Measurements from ENCODE around the gene MACROD1.

The MACROD1 gene

DNA sequence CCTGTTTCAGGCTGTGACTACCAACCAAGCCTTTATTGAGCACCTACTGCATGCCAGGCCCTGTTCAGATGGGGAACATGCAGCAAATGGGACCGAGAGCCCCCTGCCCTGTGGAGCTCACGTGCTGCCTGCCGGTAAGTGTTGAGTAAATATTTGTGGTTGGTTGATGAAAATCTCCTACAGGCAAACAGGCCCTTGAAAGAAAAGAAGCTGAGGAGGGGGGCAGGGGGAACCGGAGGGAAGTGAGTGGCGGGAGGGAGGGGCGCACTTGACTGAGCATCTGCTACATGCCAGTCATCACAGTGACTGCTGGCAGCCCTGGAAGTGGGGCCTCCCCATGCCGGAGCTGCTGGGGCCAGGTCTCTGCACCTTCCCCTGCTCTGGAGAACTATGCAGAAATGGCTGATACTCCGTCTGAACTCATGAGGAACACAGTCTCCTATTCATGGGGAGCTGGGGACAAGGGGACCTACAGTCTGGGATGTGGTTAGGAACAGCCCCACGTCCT lies 34.2 kb downstream of the MACROD1 start:
- DNase-seq, result no peak

DNA sequence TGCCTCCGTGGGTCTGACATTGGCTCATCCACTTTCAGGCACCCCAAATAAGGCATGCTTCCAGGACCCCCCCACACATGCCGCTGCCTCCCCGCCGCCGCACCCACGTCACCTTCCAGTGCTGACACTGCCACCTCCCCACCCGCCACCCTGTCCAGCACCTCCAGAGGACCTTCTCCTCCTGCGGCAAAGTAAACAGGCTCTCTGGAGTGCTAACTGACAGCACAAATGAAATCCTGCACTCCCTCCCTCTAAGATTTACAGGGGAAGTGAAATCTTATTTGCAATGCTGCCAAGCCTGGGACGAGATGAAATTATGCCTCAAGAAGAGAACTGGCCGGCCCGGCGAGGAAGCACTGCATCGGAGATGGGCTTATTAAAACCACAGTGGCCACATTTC lies 35.3 kb downstream of the MACROD1 start:
- DNase-seq, result no peak

DNA sequence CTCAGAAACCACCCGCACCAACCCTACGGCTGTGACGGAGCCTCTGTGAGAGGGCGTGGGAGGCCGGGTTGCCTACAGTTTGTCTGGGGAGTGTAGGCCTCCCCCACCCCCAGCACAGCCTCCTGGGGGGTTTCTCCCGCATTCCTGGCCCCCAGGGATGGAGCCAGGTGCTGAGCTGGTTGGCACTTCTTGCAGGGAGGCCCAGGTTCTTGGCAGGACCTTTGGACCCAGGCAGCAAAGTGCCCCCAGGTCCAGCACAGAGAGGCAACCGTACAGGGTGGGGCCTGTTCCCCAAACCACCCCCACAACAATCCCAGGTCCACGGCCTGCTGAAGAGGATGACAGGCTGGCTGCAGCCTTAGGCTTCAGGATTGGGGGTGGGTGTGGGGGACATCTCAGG lies 36.5 kb downstream of the MACROD1 start:
- DNase-seq, result no peak

DNA sequence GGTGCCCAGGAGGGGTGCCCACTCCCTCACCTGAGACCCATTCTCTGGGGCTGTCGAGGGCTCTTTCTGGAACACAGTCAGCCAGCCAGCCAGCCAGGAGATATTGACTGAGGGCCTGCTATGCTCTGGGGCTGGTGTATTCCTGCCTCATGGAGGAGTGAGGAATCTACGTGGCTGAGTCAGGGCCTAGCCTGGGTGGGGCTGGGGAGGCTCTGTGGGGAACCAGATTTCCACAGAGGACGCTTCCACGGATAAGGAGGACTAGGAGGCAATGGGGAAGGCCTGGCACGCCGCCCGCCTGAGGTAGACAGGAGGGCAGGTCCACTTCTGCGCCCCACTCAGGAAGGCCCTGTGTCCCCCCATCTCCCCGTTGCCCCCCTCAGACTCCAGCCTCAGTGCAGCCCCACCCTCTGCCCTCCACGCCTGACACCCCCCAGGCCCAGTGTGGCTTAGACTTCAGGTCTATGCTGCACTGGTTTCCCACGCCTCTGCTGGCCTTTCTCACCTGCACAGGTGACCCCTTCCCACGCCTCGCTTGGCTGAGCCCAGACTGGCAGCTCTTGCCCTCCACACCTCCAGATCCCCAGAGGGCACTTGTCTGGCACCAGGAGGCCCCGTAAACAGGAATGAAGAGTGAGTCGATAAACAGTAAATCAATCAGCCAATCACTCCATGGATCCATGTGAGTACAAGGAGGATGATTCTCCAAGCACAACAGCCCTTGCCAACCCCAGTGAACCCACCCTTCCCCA lies 37.5 kb downstream of the MACROD1 start:
- DNase-seq, result no peak

DNA sequence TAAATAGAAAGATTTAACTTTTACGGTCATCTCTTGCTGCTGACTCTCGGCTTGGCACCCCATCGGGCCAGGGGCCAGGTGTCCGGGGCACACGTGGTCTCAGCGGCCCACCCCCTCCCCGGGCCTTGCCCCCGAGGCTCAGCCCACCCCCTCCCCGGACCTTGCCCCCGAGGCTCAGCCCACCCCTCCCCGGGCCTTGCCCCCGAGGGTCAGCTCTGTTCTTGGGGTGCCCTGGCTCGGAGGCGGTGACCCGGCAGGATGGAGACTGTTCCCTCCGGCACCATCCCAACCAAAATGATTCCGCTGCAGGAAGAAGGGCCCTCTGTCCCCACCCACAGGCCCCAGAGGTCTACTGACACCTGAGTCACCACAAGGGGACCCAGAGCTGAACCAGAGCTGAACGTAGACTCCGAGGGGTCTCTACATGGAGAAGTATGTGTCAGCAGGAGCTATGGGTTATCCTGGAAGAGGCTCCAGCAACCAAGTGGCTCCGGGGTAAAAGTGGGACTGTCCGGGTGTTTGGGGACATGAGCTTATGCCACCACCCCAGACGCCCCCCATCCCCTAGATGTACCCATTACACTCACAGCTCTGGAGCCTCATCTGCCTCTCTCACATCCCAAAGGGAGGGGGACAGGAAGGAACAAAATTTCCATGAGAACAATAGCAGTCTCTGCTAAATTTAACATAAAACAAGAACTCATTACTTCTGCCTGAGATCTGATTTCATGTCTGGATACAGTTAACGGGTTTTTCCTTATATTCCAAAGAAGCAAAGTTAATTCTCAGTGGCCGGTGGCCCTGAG lies 38.4 kb downstream of the MACROD1 start:
- no peak for DNase-seq

DNA sequence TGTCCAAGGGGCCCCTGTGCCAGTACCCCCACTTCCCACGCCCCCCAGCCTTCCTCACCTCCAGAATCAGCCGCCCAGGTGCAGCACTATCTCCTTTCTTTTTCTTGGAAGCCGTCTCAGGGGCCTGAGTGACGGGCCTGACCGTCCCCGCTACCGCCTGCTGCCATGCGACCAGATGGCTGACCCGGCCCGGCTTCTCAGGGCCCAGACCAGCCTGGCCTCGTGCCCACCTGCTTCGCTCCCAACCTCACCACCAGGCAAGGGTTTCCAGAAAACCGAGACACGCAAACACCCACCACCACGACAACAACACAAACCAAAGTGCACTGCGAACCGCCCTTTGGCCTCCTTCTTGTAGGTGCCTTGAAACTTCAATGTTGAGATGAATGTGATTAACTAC lies 39.1 kb downstream of the MACROD1 start:
- no peak for DNase-seq

DNA sequence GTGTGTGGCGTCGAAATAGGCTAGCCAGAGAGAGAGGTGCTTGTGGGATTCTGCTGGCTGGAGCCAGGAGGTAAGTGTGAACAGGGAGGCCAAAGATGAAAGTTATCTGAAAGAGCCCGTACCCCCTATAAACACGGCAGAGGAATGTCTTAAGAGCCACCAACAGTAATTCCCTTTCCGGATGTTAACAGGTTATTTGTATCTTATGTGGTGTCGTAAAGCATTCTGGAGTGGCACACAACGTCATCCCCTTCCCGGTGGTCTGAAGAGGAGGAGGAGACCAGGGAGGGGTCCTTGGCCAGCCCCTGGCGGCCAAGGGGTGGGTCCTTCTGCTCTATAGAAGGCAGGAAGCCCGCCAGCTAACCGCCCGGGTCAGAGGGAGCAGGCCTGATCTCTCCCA lies 39.5 kb downstream of the MACROD1 start:
- DNase-seq, result no peak

DNA sequence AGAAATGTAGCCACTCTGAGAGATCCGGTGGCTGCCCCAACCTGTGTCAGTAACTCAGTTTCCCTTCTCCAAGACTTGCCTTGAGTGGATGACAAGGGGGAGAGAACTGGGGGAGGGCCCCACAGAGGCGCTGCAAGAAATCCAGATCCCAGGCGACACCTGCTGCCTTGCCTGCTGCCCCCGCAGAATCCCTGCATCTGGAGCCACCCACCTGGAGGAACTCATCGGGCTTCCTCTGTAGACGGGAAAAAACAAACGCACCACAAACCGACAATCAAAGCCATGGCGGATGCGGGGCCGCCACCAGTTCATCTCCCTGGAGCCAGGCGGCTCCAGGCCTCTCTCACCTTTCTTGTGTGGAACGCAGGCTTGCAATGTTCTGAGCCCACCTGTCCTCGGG lies 40.2 kb downstream of the MACROD1 start:
- peak in 1 of 58 donors; percentile 47 for DNase-seq

DNA sequence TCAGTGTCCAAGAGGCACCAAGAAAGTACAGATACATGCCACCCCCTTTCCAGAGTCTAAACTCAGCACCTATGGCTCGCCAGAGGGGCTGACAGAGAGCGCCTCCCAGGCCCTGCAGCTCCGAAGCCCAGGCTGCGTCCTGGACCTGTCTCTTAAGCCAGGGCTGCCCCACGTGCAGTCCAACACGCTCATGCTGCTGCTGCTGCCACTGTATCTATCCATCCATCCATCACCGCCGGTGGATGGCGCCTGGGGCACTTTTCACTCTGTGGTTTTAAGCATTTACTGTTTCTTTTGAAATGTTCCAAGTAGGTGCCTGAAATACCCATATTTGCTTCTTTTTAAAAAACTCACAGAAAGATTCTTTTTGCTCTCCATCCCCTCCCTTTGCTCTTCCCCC lies 41.8 kb downstream of the MACROD1 start:
- DNase-seq, result peak in 5 of 58 donors; percentile 9 to 31 (median 17)

DNA sequence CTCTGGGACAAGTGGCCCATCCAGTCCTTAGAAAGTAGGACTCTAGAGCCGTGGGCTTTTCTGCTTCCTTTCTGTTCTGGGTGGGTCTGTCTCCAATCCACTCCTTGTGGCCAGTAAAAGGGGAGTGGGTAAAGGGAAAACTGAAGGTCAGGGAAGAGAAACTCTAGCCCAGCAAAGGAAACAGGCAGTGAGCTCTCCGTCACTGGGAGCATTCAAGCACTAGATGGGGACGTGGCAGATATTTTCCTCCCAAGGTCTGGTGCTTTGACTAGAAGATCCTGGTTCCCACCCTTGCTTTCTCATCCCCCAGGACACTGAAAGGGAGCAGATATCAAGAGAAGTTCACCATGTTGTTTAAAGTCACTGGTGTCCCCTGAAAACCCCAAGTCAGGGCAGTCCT lies 42.2 kb downstream of the MACROD1 start:
- DNase-seq, result no peak

DNA sequence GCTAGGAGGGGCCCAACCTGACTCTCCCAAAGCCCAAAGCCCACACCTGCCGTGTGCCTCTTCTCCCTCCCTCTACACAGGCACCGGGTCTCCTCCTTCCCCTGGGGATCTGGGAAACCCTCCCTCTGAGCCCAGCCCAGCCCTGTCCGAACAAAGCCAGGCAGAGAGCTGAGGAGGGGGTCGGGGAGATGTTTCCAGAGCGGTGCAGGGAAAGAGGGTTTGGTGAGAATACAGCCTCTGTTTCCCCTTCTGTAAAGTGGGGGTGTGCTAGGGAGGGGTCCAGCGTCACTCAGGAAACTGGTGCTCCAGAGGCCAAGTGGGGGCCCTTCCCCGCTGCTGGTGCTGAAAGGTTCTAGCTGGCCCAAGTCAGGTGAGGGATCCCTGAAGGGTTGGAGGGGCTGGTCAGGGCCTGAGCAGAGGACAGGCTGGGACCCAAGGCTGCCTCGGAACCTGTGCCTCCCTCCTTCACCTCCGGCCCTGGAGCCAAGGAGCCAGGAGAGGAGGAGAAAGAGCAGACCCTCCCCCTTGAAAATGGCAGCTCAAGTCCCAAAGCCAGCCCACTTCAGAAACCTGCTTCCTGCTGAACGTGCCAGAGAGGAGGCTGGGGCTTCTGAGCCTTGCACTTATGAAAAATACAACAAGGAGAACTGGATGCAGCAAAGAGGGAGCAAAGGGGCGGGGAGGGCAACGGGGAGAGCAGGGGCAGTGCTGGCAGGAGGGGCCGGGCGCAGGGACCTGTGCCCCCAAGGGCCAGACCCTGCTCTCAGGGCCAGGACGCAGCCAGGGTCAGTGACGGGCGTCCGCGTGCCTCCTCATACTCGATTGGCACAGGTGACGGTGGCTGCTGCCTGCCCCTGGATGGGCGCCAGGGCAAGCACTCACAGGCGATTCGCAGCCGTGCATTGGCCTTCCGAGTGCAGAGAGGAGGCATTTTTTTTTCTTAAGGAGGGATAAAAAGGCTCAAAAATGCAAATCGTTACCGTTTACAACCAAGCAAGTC lies 43.2 kb downstream of the MACROD1 start:
- DNase-seq, result peak in 10 of 58 donors; percentile 16 to 44 (median 23)

DNA sequence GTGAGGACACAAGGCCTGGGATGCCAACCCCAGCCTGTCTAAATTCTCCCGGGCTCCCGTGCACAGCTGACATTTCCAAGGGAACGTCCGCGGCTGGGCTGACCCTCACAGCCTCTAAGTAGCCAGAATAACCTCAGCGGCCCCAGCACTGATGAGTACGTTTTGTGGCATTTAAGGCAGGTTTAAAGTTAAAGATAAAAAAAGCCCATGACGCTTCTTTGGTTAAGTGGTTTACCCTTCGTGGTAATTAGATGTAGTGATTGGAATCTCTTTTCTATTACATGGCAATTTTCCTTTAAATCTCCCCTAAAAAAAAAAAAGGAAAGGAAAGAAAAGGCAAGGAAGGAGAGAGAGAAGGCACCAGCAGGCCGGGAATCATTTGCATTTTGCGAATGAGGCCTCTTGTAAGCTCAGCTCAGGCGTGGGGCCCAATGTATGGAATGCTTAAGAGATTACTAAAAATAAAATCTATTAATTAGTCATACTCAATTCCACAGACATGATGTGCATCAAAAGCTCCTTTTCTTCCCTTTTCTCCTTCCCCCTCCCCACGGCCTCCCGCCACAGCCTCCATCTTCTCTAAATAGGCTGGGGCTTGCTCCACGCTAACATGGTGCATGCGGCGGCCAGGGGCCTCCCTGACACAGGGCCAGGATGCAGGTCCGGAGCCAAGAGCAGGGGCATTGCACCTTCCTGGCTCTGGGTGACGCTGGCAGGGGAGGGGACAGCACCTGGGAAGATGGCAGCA lies 44.1 kb downstream of the MACROD1 start:
- no peak for DNase-seq

DNA sequence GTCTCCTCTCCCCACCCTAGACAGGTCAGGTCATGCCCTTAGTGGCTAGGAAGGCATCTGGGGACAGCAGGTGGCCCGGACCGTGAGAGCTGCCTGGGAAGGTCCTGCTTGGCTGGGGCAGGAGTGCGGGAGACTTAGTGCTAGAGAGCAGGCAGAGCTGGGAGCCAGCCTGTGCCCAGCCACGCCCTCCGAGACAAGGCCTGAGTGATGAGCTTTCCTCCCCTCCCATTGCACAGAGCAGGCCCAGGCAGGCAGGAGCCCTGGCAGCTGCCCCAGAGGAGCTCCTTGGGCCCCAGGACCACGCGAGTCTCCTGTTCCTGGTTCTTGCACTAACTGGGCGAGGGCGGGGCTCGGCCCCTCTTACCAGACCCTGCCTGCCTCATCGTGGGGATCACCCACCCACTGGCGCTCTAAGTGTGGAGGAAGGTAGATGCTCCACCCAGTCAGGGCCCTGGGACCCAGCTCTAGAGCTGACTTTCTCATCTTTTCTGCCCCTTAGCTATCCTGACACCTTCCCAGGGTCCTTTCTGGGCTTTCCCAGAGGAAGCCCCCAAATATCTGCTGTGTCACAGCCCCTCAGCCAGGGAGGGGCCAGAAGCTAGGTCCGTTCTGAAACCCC lies 44.9 kb downstream of the MACROD1 start:
- peak in 3 of 58 donors; percentile 18 to 30 (median 30) for DNase-seq

DNA sequence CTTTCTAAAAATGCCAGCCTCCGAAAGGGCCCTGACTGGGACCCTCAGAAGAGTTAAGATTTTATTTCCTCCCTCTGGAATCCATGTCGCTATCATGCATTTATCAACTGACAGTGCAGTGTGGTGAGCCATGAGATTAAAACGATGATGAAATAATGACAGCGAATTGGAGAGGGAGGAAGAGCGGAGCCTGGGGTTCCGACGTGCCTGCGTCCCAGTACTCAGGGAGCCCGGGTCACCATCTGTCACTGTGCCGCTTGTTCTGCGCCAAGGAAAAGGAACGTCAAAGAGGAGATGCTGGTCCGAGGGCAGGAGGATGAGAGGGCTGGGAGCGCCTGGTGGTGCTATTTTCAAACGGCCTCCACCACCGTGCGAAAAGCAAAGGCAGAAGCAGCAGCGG lies 46.2 kb downstream of the MACROD1 start:
- no peak for DNase-seq

DNA sequence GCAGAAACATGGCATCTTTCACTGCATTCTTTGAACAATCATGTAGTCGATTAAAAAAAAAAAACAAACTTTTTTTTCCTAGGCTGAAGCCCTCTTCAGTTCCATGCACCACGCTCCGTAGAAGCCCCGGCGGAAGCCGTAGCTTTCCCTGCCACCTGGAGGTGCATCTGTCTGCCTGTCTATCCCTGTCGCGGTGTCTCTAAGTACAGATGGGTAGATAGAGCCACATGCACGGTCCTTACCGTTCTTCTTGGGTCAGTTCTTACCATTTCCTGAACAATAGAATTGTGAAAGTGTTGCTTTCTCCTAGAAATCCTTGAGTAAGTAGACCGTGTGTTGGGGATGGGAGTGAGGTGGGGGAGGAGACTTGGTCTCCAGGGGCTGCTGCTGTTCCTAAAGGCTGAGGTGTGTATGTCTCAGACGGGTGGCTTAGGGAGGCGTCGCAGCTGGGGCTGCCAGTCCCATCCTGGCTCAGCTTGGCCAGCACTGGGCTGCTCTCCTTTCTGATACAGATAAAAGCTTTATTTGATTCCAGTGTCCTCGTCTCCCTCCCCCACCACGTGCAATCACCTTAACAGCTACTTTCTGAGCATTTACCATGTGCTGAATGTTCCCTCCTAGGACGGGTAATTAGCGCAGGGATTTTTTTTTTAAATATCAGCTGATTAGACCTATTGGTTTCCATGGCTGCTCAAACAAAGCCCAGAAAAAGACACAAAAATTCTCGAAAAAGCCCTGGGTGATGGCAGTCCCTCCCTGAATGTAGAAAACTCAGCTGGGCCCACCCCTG lies 46.8 kb downstream of the MACROD1 start:
- no peak for DNase-seq

DNA sequence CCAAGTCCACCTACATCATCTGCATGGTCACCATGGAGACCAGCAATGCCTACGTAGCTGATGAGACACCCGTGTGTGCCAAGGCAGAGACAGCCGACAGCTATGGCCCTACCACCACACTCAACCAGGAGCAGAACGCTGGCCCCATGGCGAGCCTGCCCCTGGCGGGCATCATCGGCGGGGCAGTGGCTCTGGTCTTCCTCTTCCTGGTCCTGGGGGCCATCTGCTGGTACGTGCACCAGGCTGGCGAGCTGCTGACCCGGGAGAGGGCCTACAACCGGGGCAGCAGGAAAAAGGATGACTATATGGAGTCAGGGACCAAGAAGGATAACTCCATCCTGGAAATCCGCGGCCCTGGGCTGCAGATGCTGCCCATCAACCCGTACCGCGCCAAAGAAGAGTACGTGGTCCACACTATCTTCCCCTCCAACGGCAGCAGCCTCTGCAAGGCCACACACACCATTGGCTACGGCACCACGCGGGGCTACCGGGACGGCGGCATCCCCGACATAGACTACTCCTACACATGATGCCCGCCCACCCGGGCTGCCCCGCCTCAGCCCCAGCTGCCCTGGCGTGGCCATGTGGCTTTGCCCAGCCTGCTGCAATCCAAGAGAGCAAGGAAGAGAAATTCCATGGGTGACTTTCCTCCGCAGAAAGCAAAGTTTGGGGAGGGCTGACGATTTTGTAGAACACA lies 48.0 kb downstream of the MACROD1 start:
- peak in 8 of 58 donors; percentile 13 to 48 (median 30) for DNase-seq

DNA sequence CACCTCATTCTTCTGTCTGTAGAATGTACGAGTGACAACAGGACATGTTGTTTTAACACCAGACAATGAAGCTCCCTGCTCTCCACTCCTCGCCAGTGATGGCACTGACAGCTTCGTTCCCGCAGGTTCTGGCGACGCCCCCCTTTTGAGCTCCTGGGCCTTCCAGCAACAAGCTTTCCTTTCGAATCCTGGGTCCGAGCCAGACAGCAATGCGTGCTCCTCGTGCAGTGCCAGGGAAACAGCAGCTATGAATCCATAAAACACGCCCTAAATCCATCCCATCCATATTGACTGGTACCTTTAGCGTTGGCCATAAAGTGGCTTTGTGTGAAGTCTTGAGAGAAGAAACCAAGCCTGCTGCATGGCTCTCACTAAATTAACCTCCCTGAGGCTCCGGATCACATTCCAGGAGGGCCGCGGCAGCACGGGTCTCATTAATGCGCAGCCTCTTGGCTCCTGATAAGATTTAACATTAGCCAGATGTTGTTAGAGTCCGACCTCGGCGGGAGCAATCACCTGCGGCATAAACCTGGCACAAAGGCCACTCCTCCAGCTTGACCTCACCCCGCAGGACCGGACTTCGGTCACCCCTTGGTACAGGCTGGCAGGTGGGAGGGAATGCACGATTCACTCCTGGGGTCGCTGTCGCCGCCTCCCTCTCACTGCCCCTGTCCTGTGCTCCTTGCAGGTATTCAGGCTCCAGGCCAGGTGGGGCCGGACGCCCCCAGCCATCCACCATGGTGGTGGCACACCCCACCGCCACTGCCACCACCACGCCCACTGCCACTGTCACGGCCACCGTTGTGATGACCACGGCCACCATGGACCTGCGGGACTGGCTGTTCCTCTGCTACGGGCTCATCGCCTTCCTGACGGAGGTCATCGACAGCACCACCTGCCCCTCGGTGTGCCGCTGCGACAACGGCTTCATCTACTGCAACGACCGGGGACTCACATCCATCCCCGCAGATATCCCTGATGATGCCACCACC lies 50.1 kb downstream of the MACROD1 start:
- DNase-seq, result peak in 1 of 58 donors; percentile 19
